CD1c-positive myeloid dendritic cell (primary cell): ENCODE results near the gene TOMM7.

Experiments used
- DNase-seq: peaks from one replicate; pipeline ENCODE4 v3.0.0-alpha.2; 2016; ENCODE audit errors: extremely low spot score

TOMM7 gene

GRCh38 chr7:22822486-22823141 lies at the start of gene TOMM7:
Gene TOMM7, minus strand, starts transcription at chr7:22822849. Its CDS starts 70 bp downstream, at chr7:22822779.
- DNase-seq = peak; percentile 98

- peak; percentile 13 for DNase-seq
These were observed 49.6 kb upstream of the TOMM7 start for GRCh38 chr7:22872096-22872807.

GRCh38 chr7:22871661-22872060 lies 49.0 kb upstream of the TOMM7 start:
- DNase-seq = no peak

- peak; percentile 43 for DNase-seq
These were observed 45.9 kb upstream of the TOMM7 start for GRCh38 chr7:22868509-22868908.

GRCh38 chr7:22867589-22867988 lies 44.9 kb upstream of the TOMM7 start:
- no peak for DNase-seq

- DNase-seq = no peak
These were observed 44.4 kb upstream of the TOMM7 start for GRCh38 chr7:22867003-22867402.

- DNase-seq = no peak
These were observed 42.9 kb upstream of the TOMM7 start for GRCh38 chr7:22865602-22865960.

- DNase-seq = no peak
These were observed 42.4 kb upstream of the TOMM7 start for GRCh38 chr7:22864855-22865601.

GRCh38 chr7:22864301-22864700 lies 41.7 kb upstream of the TOMM7 start:
- DNase-seq = no peak

- DNase-seq = no peak
These were observed 40.7 kb upstream of the TOMM7 start for GRCh38 chr7:22863156-22863899.

GRCh38 chr7:22861576-22861975 lies 38.9 kb upstream of the TOMM7 start:
- no peak for DNase-seq

GRCh38 chr7:22860784-22861482 lies 38.3 kb upstream of the TOMM7 start:
- peak; percentile 28 for DNase-seq

GRCh38 chr7:22860337-22860736 lies 37.7 kb upstream of the TOMM7 start:
- no peak for DNase-seq

- no peak for DNase-seq
These were observed 37.1 kb upstream of the TOMM7 start for GRCh38 chr7:22859641-22860290.

GRCh38 chr7:22858640-22859561 lies 36.3 kb upstream of the TOMM7 start:
- no peak for DNase-seq

- no peak for DNase-seq
These were observed 35.6 kb upstream of the TOMM7 start for GRCh38 chr7:22858274-22858639.

GRCh38 chr7:22856416-22856815 lies 33.8 kb upstream of the TOMM7 start:
- no peak for DNase-seq

- no peak for DNase-seq
These were observed 32.4 kb upstream of the TOMM7 start for GRCh38 chr7:22855049-22855392.

GRCh38 chr7:22854158-22855048 lies 31.8 kb upstream of the TOMM7 start:
- DNase-seq = peak; percentile 88
